H1 (cell line): ENCODE measurements around the gene CTNND2. TPM values are rescaled to one million over a fixed set of nuclear protein-coding genes. Genes with fewer than 3 reads are reported as not detected.

Experiments
- ATF2 ChIP-seq: IDR thresholded peaks from 2 replicates; pipeline ENCODE4 v1.6.1; 2012; ENCODE audit warnings: low read length, inconsistent platforms
- SP4 ChIP-seq: IDR thresholded peaks from 2 replicates; pipeline ENCODE4 v1.6.1; 2012; ENCODE audit warnings: low read length, inconsistent platforms
- polyA plus RNA-seq, 7 experiments: library from polyadenylated mRNA; depleted of rRNA in 3 of 7; stranded (reverse) in 5 of 7; unstranded in 2 of 7; fragments of >200 nt in 5 of 7; fragments of 200-250 nt in 2 of 7; gene quantifications; 1 replicate in 5 of 7; 2 replicates in 1 of 7; 4 replicates in 1 of 7; pipeline versions ENCODE4 v1.2.1 to v1.2.3, GENCODE V29; 2011 to 2013; ENCODE audit warnings: missing spikeins in 2 of 7, mixed read lengths in 2 of 7
- total RNA-seq: library from RNA; stranded (reverse); fragmentation: NEBNext Ultra II Directional; extraction: Animal tissue kit (Norgen Biotek cat#: 25700); gene quantifications from 2 replicates; pipeline ENCODE4 v1.2.1, GENCODE V29; 2021

CTNND2 gene
- total and polyA plus RNA-seq, 2 of the 8 experiments (the other 6 are each of a cell fraction or from before 2014, with no cell fraction given), result 7.4 to 14.2 TPM

GRCh38 chr5:11252523-11252922 lies 651.7 kb downstream of the CTNND2 start (continued):
- TF ChIP-seq ATF2, result no peak
- no peak for TF ChIP-seq SP4
